T-cell (primary cell): Measurements from ENCODE around the gene TAOK1. TPM values are rescaled to one million over a fixed set of nuclear protein-coding genes. Genes with fewer than 3 reads are reported as not detected.

Source experiments
- ATAC-seq, 4 experiments: fragments of 200-7000 bp in 3 of 4; fragments of 150-1000 bp in 1 of 4; cut with Tn5 transposase; replicated peaks in 1 of 4; 1 replicate in 3 of 4; 2 replicates in 1 of 4; pipeline ENCODE4 v1.10.0; 2021; ENCODE audit warnings: moderate library complexity in 3 of 4, mild to moderate bottlenecking in 2 of 4, moderate number of reproducible peaks in 1 of 4
- CTCF ChIA-PET, 2 donors: fragments of 300-600 bp; sonication (Branson Sonifier 250); formaldehyde crosslinking; loops; one replicate each; lab custom pipeline; 2022; ENCODE audit warnings: antibody characterized with exemption in 2 of 2; lab: Charles Lee
- POLR2A ChIA-PET, 2 donors: fragments of 300-600 bp; sonication (Branson Sonifier 250); formaldehyde crosslinking; loops; one replicate each; lab custom pipeline; 2022; ENCODE audit warnings: antibody characterized with exemption in 2 of 2; lab: Charles Lee
- DNase-seq, 35 experiments: peaks; one replicate each; pipeline versions ENCODE4 v3.0.0 to v3.0.0-alpha.2; 2013 to 2023
- H3K27ac ChIP-seq: one replicate; pipeline ENCODE4 v1.5.1; 2013; ENCODE audit warnings: low read length
- H3K27me3 ChIP-seq, 2 experiments: replicated peaks in 1 of 2; 1 replicate in 1 of 2; 2 replicates in 1 of 2; pipeline versions ENCODE4 v1.6.1 to v1.7.0; 2013; ENCODE audit warnings: low read length in 1 of 2, mixed read lengths in 1 of 2; ENCODE audit not compliant: control insufficient read depth in 2 of 2, insufficient read depth in 2 of 2; ENCODE audit errors: extremely low read depth in 1 of 2
- H3K36me3 ChIP-seq, 2 donors: 1 replicate in 1 of 2; 2 replicates in 1 of 2; pipeline versions ENCODE4 v1.6.1 to v1.7.0; 2013; ENCODE audit warnings: low read length in 1 of 2; ENCODE audit not compliant: control insufficient read depth in 2 of 2, insufficient read depth in 1 of 2; ENCODE audit errors: extremely low read depth in 1 of 2
- H3K4me1 ChIP-seq, 2 experiments: 1 replicate in 1 of 2; 2 replicates in 1 of 2; pipeline versions ENCODE4 v1.6.1 to v1.7.0; 2013; ENCODE audit warnings: low read length in 2 of 2, mixed read lengths in 1 of 2; ENCODE audit not compliant: insufficient read depth in 2 of 2, control insufficient read depth in 1 of 2; ENCODE audit errors: extremely low read depth in 1 of 2
- H3K4me3 ChIP-seq, 2 donors: 1 replicate in 1 of 2; 2 replicates in 1 of 2; pipeline versions ENCODE4 v1.5.1 to v1.7.0; 2013; ENCODE audit warnings: mild to moderate bottlenecking in 2 of 2, low read length in 1 of 2, moderate library complexity in 1 of 2; ENCODE audit not compliant: control insufficient read depth in 1 of 2; ENCODE audit errors: extremely low read depth in 1 of 2
- H3K9me3 ChIP-seq: 2 replicates; pipeline ENCODE4 v1.7.0; 2013
- H3K27ac Mint-ChIP-seq, 2 donors: one replicate each; pipeline ENCODE4 v1.8.0; 2020 to 2021; ENCODE audit warnings: mild to moderate bottlenecking in 2 of 2, mixed read lengths in 2 of 2
- H3K27me3 Mint-ChIP-seq, 2 donors: one replicate each; pipeline ENCODE4 v1.8.0; 2021 to 2022; ENCODE audit warnings: mixed read lengths in 2 of 2
- H3K36me3 Mint-ChIP-seq: one replicate; pipeline ENCODE4 v1.8.0; 2021; ENCODE audit warnings: mixed read lengths
- H3K4me1 Mint-ChIP-seq, 3 donors: one replicate each; pipeline ENCODE4 v1.8.0; 2020 to 2022; ENCODE audit warnings: mixed read lengths in 3 of 3, mild to moderate bottlenecking in 1 of 3
- H3K4me3 Mint-ChIP-seq, 3 donors: one replicate each; pipeline ENCODE4 v1.8.0; 2020 to 2022; ENCODE audit warnings: mild to moderate bottlenecking in 3 of 3, mixed read lengths in 3 of 3, moderate library complexity in 3 of 3
- H3K9me3 Mint-ChIP-seq, 3 donors: one replicate each; pipeline ENCODE4 v1.8.0; 2020 to 2022; ENCODE audit warnings: mixed read lengths in 3 of 3
- WGBS: methylation state at CpG from one replicate; pipeline ENCODE4 v1.1.5; 2013; ENCODE audit warnings: missing lambda C conversion rate; ENCODE audit not compliant: insufficient coverage; 5-methylcytosine and 5-hydroxymethylcytosine counted together
- total RNA-seq, 35 experiments: library from RNA in 6 of 35; stranded (reverse) in 6 of 35; fragments of 120-200 nt in 1 of 35; gene quantifications; one replicate each; pipeline versions ENCODE4 v1.2.1 to v1.2.4 and lab custom pipeline; 2013 to 2026

Gene TAOK1
- total RNA-seq, 5 donors from 2014 or later (not counting 1 experiment from before 2014, with no cell fraction given) = 57.7 to 63.4 (median 61.7) TPM

DNA sequence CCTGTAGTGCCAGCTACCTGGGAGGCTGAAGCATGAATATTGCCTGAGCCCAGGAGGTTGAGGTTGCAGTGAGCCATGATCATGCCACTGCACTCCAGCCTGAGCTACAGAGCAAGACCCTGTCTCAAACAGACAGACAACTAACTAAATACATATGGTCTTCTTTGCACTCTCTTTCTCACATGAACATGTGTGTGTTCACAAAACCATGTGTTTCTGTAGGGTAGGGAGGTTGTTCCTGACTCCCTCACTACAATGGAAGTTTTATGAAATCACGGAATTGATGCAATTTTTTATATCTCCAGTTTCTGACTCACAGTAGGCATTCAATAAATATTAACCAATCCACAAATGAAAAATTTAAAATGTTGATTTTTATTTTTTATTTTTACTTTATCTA, 128.2 kb downstream of the TAOK1 start:
- DNase-seq (no peak), ATAC-seq (no peak)
- no CpG with 5 or more reads among the region's 1 CpG for WGBS
- Histone ChIP-seq H3K4me3 (no peak overlapping the region), H3K27ac (no peak overlapping the region), H3K36me3 (peaks cover 9 to 68% of the 10 kb centered on the region in 2 donors), H3K9me3 (no peaks in the 10 kb centered on the region), H3K27me3 (no peaks in the 10 kb centered on the region), H3K4me1 (no peaks in the 10 kb centered on the region)
- Mint-ChIP-seq H3K9me3 (no peaks in the 10 kb centered on the region), H3K4me3 (no peak overlapping the region), H3K27ac (no peak overlapping the region), H3K4me1 (no peaks in the 10 kb centered on the region), H3K27me3 (no peaks in the 10 kb centered on the region), H3K36me3 (peaks cover 32% of the 10 kb centered on the region)
- ChIA-PET CTCF (no interaction called here), POLR2A (no interaction called here)

DNA sequence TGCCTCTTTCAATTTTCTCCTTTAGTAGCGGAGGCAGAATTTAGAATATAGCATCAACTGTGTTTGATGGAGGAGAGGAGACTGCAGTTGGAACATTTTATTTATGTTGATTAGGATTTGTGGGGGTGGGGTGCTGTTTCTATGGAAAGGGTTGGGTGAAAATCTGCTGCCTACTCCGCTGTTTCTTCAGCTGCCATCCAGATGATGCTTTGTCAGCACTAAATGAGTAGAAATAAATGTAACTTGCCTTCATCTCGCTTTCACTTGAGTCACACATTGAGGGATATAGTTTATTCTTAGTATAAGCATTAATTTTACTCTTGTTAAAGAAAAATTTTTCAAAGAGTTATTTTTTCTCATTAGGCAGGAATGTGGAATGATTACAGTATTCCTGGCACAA, 134.5 kb downstream of the TAOK1 start:
- Mint-ChIP-seq H3K27ac (no peak overlapping the region), H3K36me3 (peaks cover 12% of the 10 kb centered on the region), H3K27me3 (no peaks in the 10 kb centered on the region), H3K4me3 (no peak overlapping the region), H3K4me1 (no peaks in the 10 kb centered on the region), H3K9me3 (no peaks in the 10 kb centered on the region)
- POLR2A ChIA-PET = interaction anchor here in 1 of 2 donors (0.7 kb wide), 1 partner anchor 370 kb away, joined by 3 read pairs; no protein-coding TSS in a partner anchor
- CTCF ChIA-PET = interaction anchor here in 1 of 2 donors (1.0 kb wide), 1 partner anchor 9 kb away, joined by 3 read pairs; no protein-coding TSS in a partner anchor
- no peak overlapping the region for H3K27ac ChIP-seq
- peaks cover 17 to 59% of the 10 kb centered on the region in 2 donors for H3K36me3 ChIP-seq
- DNase-seq (no peak), ATAC-seq (no peak)
- no peaks in the 10 kb centered on the region for H3K9me3 ChIP-seq
- no peaks in the 10 kb centered on the region for H3K4me1 ChIP-seq
- no peak overlapping the region for H3K4me3 ChIP-seq
- no peaks in the 10 kb centered on the region for H3K27me3 ChIP-seq
- no CpG with 5 or more reads among the region's 3 CpGs for WGBS

DNA sequence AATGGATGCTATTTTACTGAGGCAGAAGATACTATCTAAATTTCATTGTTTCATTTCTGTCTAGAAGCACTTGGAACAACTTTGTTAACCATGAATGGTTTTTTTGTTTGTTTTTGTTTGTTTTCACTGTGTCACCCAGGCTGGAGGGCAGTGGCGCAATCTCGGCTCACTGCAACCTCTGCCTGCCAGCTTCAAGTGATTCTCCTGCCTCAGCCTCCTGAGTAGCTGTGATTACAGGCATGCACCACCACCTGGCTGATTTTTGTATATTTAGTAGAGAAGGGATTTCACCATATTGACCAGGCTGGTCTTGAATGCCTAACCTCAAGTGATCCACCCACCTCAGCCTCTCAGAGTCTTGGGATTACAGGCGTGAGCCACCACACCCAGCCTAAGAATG, 136.2 kb downstream of the TAOK1 start:
- no peaks in the 10 kb centered on the region for H3K4me1 Mint-ChIP-seq
- H3K9me3 ChIP-seq = no peaks in the 10 kb centered on the region
- H3K27me3 ChIP-seq = no peaks in the 10 kb centered on the region
- POLR2A ChIA-PET = no interaction called here
- H3K36me3 Mint-ChIP-seq = peaks cover 20% of the 10 kb centered on the region
- ATAC-seq (no peak), DNase-seq (no peak)
- H3K27ac ChIP-seq = no peak overlapping the region
- no peaks in the 10 kb centered on the region for H3K4me1 ChIP-seq
- no CpG with 5 or more reads among the region's 3 CpGs for WGBS
- H3K9me3 Mint-ChIP-seq = no peaks in the 10 kb centered on the region
- H3K4me3 Mint-ChIP-seq = no peak overlapping the region
- H3K36me3 ChIP-seq = peaks cover 13 to 51% of the 10 kb centered on the region in 2 donors
- H3K4me3 ChIP-seq = no peak overlapping the region
- CTCF ChIA-PET = no interaction called here
- no peak overlapping the region for H3K27ac Mint-ChIP-seq
- H3K27me3 Mint-ChIP-seq = no peaks in the 10 kb centered on the region

DNA sequence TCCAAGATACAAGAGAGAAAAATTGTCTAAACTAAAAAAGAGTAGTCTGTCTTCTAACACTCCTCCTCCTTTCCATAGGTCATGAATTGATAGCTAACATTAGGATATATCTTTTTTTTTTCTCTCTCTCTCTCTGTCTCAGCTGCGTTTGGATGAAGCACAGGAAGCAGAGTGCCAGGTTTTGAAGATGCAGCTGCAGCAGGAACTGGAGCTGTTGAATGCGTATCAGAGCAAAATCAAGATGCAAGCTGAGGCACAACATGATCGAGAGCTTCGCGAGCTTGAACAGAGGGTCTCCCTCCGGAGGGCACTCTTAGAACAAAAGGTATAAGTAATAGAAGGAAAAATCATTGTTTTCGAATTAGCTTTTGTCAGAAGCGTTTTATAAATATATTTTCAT, 143.8 kb downstream of the TAOK1 start:
- DNase-seq (no peak), ATAC-seq (no peak)
- no peaks in the 10 kb centered on the region for H3K9me3 Mint-ChIP-seq
- Histone ChIP-seq H3K4me1 (no peaks in the 10 kb centered on the region), H3K4me3 (no peak overlapping the region), H3K27me3 (no peaks in the 10 kb centered on the region), H3K27ac (no peak overlapping the region), H3K36me3 (peaks cover 11 to 42% of the 10 kb centered on the region in 2 donors), H3K9me3 (no peaks in the 10 kb centered on the region)
- ChIA-PET CTCF (interaction anchor here (0.5 to 2.2 kb wide), 5 partner anchors 10 to 584 kb away, joined by 3 to 8 read pairs (median 4); no protein-coding TSS in a partner anchor), POLR2A (no interaction called here)
- 97% methylated on average over 4 of the region's 8 CpGs for WGBS
- no peak overlapping the region for H3K27ac Mint-ChIP-seq
- H3K4me1 Mint-ChIP-seq = no peaks in the 10 kb centered on the region
- H3K27me3 Mint-ChIP-seq = no peaks in the 10 kb centered on the region
- peaks cover 34% of the 10 kb centered on the region for H3K36me3 Mint-ChIP-seq
- H3K4me3 Mint-ChIP-seq = no peak overlapping the region

DNA sequence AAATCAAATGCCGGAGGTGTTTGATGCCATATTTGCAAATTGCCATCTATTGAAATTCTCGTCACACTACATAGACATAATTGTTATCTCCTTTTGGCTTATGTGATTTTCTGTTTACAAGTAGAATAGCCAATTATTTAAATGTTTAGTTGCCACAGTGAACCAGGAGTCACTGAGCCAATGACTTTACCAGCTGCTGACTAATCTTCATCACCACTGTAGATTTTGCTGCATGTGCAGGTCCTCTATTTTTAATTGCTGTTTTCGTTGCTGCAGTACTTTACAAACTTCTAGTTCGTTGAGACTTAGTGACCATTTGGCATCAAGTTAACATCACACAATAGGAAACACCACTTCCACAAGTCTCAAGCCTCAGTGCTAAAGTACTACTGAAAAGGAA, 153.9 kb downstream of the TAOK1 start:
- no peaks in the 10 kb centered on the region for H3K27me3 ChIP-seq
- H3K36me3 Mint-ChIP-seq = peaks cover 33% of the 10 kb centered on the region
- no peaks in the 10 kb centered on the region for H3K9me3 ChIP-seq
- no peaks in the 10 kb centered on the region for H3K9me3 Mint-ChIP-seq
- ChIA-PET CTCF (no interaction called here), POLR2A (interaction anchor here in 1 of 2 donors (0.6 kb wide), 1 partner anchor 15 kb away, joined by 6 read pairs; no protein-coding TSS in a partner anchor)
- no CpG with 5 or more reads among the region's 4 CpGs for WGBS
- H3K36me3 ChIP-seq = peaks cover 4 to 35% of the 10 kb centered on the region in 2 donors
- no peak for ATAC-seq
- H3K4me3 Mint-ChIP-seq = no peak overlapping the region
- no peak overlapping the region for H3K27ac Mint-ChIP-seq
- H3K27ac ChIP-seq = no peak overlapping the region
- H3K4me1 Mint-ChIP-seq = peaks cover 0 to 10% (median 8%) of the 10 kb centered on the region in 3 donors
- no peak for DNase-seq
- no peak overlapping the region for H3K4me3 ChIP-seq
- no peaks in the 10 kb centered on the region for H3K4me1 ChIP-seq
- H3K27me3 Mint-ChIP-seq = no peaks in the 10 kb centered on the region

DNA sequence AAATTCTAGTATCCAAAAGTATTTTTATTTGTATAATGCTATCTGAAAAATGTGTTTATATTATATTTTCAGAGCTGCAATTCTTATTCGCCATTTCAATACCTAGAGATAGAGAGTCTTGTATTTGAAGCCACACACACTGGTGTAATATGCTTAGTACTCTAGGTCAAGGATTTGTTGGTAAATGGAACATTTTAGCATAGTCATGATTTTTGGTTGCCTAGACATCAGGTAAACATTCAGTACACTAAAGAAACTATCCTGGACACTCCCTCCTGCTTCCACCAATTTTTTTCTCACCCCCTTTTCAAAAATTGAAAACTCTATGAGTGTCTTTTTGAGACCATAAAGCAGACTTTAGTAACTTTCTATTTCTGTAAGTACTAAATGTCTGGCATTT, 155.9 kb downstream of the TAOK1 start:
- Histone ChIP-seq H3K27me3 (no peaks in the 10 kb centered on the region), H3K36me3 (peaks cover 0 to 25% of the 10 kb centered on the region in 2 donors), H3K27ac (no peak overlapping the region), H3K4me3 (no peak overlapping the region), H3K4me1 (no peaks in the 10 kb centered on the region), H3K9me3 (no peaks in the 10 kb centered on the region)
- H3K27me3 Mint-ChIP-seq = no peaks in the 10 kb centered on the region
- no peak overlapping the region for H3K27ac Mint-ChIP-seq
- peaks cover 27% of the 10 kb centered on the region for H3K36me3 Mint-ChIP-seq
- CTCF ChIA-PET = no interaction called here
- ATAC-seq (no peak), DNase-seq (no peak)
- peaks cover 0 to 15% (median 8%) of the 10 kb centered on the region in 3 donors for H3K4me1 Mint-ChIP-seq
- POLR2A ChIA-PET = interaction anchor here in 1 of 2 donors (0.6 kb wide), 1 partner anchor 245 kb away, joined by 7 read pairs; no protein-coding TSS in a partner anchor
- H3K9me3 Mint-ChIP-seq = no peaks in the 10 kb centered on the region
- WGBS = no CpG with 5 or more reads among the region's 1 CpG
- no peak overlapping the region for H3K4me3 Mint-ChIP-seq
